HL-60/S4 treated with retinoic acid at 250 ng/mL for 4 days and 3 days (cell line): Measurements from ENCODE around the gene FBXL12.
"Not testable (repeated sequence)": the region's sequence is repeated elsewhere in the genome, so short reads cannot be mapped to it uniquely, and the experiment has no call there.

ENCODE experiments used
- in situ Hi-C: fragments of 300-500 bp; cut with MboI; formaldehyde crosslinking; loops from 2 replicates; pipeline ENCODE4 v1.7.0; 2022; ENCODE audit warnings: low sequenced_read_pairs

FBXL12 gene

DNA sequence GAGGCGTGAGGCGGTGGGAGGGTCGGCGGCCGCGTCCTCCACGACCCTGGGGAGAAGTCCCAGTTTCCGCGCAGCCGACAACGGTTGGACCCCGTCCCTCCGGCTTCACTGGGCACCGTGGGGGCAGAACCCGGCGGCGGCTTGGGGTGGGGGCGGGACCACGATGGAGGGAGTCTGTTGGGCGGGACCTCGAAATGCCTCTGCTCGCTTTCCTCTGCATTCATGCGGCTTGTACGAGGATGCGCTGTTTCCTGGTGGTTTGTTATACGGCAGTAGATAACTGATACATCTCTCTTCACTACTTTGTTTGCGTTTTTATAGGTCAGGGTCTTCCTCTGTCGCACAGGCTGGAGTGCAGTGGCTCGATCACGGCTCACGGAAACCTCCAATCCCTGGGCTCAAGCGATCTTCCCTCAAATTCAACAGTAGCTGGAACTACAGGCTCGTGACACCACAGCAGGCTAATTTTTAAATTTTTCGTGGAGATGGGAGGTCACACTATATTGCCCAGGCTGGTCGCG lies 25.7 kb downstream of the FBXL12 start:
- in situ Hi-C loops = loop anchor here (10.0 kb wide), 1 partner anchor 168 kb away; the partner anchor contains the start of gene ZNF561

- in situ Hi-C loops = loop anchor here (10.0 kb wide), 1 partner anchor 168 kb away; the partner anchor contains the start of gene ZNF561
These were observed 26.4 kb downstream of the FBXL12 start for GRCh38 chr19:9792206-9793070.

DNA sequence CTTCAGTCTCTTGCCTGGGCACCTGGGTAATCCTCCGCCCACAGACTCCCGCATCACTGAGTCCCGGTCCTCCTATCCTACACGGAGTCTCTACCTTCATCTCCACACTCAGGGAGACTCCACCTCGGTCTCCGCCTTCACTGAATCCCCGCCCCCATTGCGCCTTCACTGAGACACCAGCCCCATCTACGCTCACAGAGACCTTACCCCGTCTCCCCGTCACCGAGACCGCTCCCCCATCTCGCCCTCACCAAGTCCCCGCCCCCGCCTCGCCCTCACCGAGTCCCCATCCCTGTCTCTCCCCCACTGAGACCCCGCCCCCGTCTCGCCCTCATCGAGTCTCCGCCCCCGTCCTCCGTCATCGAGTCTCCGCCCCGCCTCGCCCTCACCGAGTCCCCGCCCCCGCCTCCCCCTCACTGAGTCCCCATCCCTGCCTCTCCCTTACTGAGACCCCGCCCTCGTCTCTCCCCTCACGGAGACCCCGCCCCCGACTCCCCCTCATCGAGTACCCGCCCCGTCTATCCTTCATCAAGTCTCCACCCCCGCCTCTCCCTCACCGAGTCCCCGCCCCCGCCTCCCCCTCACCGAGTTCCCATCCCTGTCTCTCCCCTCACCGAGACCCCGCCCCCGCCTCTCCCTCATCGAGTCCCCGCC lies 27.2 kb downstream of the FBXL12 start:
- in situ Hi-C loops = loop anchor here (10.0 kb wide), 1 partner anchor 167 kb away; the partner anchor contains the start of gene ZNF561

GRCh38 chr19:9791073-9791367 lies 27.9 kb downstream of the FBXL12 start:
- in situ Hi-C loops = loop anchor here (10.0 kb wide), 1 partner anchor 166 kb away; the partner anchor contains the start of gene ZNF561

- in situ Hi-C loops = not testable (repeated sequence)
These were observed 29.3 kb downstream of the FBXL12 start for GRCh38 chr19:9789579-9789978.

GRCh38 chr19:9789066-9789465 lies 29.8 kb downstream of the FBXL12 start:
- in situ Hi-C loops = no loop called here

- in situ Hi-C loops = not testable (repeated sequence)
These were observed 30.3 kb downstream of the FBXL12 start for GRCh38 chr19:9788604-9789003.

GRCh38 chr19:9786819-9787218 lies 32.1 kb downstream of the FBXL12 start:
- in situ Hi-C loops = no loop called here

DNA sequence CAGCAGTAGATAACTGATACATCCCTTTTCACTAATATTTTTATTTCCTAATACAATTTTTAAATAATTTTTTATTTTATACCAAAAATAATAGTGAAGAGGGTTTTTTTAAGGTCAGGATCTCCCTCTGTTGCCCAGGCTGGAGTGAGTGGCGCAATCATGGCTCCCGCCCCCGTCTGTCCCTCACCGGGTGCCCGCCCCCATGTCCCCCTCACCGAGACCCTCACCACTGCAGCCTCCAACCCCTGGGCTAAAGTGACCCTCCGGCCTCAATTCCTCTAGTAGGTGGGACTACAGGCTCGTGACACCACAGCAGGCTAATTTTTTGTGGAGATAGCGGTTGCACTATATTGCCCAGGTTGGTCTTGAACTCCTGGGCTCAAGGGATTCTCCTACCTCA lies 32.5 kb downstream of the FBXL12 start:
- in situ Hi-C loops = no loop called here

DNA sequence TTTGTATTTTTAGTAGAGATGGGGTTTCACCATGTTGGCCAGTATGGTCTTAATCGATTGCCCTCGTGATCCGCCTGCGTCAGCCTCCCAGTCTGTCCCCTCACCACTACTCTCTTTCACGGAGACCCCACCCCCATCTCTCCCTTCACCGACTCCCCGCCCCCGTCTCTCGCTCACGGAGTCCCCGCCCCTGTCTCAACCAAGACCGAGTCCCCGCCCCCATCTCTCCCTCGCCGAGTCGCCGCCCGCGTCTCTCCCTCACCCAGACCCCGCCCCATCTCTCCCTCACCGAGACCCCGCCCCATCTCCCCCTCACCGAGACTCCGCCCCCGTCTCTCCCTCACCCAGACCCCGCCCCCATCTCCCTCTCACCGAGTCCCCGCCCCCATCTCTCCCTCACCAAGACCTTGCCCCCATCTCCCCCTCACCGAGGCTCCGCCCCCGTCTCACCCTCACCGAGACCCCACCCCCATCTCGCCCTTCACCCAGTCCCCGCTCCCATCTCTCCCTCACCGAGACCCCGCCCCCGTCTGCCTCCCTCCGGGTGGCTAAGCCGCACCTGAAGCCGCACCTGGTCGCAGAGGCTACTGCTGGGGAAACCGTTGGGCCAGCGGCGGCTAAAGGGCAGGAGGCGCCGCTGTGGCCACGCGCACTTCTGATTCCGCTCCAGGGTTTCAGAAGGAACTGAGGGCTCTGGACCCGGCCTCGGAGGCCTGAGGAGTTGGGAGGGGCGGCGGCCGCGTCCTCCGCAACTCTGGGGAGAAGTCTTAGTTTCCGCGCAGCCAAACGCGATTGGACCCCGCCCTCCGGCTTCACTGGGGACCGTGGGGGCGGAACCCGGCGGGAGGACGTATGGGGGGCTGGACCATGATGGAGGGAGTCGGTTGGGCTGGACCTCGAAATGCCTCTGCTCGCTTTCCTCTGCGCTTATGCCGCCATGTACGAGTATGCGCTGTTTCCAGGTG lies 33.2 kb downstream of the FBXL12 start:
- in situ Hi-C loops = no loop called here

DNA sequence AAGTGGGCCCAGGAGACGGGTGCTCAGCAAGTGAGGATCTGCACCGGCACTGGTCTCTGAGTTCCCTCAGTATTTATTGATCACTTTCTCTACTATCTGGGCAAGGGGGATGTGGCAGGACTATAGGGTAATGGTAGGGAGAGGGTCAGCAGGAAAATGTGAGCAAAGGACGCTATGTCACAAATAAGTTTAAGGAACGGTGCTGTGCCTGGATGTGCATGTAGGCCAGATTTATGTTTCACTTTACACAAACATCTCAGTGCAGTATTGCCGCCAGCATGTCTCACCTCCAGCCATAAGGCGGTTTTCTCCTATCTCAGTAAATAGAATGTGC lies 34.7 kb downstream of the FBXL12 start:
- in situ Hi-C loops = not testable (repeated sequence)

DNA sequence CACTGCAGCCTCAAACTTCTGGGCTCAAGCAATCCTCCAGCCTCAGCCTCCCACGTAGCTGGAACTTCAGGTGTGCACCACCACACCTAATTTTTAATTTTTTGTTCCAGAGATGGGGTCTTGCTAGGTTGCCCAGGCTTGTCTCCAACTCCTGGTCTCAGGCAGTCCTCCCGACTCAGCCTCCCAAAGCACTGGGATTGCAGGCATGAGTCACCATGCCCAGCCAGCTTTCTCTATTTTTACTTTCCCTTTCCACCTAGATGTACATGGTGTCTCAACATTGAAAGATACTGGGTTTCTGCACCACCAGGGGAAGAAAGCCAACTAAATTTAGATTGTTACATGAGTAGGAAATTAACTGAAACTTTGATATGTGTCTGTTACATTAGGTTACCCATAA lies 36.5 kb downstream of the FBXL12 start:
- in situ Hi-C loops = no loop called here

- in situ Hi-C loops = no loop called here
These were observed 50.4 kb downstream of the FBXL12 start, which contains the start of gene ZNF846 for GRCh38 chr19:9768175-9769112. Gene ZNF846 (minus strand): TSS chr19:9768738. CDS start chr19:9764950, 3,788 bp downstream.
